Measurements from ENCODE around the gene COPS6.

GRCh38 chr7:100130608-100131453 lies 42.1 kb downstream of the COPS6 start:
- TF ChIP-seq CTCF (optimal IDR thresholded peaks at IDR 0.05 in 1 of 3, IDR thresholded peaks at IDR 0.05 in 1 of 3, conservative IDR thresholded peaks at IDR 0.05 in 1 of 3; ENCODE audit: extremely low read depth in 1 of 3, insufficient read depth in 2 of 3, low read length in 3 of 3), result peak; percentile 60 to 91 (median 79)
- no peak for TF ChIP-seq EZH2 (IDR thresholded peaks at IDR 0.05; ENCODE audit: low read length)

Measured in keratinocyte (primary cell).